Inflammatory macrophage treated with lipopolysaccharide for 4 hours (primary cell): ENCODE data around the gene ARSD.
"Not testable (repeated sequence)": the region's sequence is repeated elsewhere in the genome, so short reads cannot be mapped to it uniquely, and the experiment has no call there.

Experiments
- DNase-seq: peaks from one replicate; pipeline ENCODE4 v3.0.0-alpha.2; 2020

Gene ARSD

DNA sequence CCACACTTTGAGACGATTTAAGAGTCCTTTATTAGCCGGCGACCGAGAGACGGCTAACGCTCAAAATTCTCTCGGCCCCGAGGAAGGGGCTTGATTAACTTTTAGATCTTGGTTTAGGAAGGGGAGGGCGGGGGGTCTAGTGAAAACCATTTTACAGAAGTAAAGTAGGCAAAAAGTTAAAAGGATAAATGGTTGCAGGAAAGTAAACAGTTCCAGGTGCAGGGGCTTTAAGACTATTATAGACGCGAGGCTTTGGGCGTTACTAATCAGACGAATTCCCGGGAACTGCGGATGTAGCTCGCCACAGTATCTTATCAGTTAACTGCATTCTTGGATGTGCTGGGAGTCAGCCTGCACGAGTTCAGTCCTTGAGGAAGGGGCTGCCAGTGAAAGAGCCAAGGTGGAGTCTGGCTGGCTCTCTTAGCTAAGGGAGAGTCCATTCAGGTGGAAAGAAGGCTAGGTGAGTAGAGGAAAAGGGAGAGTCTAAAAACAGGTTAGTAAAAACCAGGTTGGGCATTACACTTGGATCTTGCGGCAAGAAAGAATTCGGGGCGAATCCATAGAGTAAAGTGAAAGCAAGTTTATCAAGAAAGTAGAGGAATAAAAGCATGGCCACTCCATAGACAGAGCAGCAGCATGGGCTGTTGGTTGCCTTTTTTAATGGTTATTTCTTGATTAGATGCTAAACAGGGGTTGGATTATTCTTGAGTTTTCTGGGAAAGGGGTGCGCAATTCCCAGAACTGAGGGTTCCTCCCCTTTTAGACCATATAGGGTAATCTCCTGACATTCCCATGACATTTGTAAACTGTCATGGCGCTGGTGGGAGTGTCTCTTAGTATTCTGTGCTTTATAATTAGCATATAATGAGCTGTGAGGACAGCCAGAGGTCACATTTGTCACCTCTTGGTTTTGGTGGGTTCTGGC is 38.3 kb downstream of the ARSD start:
- not testable (repeated sequence) for DNase-seq

DNA sequence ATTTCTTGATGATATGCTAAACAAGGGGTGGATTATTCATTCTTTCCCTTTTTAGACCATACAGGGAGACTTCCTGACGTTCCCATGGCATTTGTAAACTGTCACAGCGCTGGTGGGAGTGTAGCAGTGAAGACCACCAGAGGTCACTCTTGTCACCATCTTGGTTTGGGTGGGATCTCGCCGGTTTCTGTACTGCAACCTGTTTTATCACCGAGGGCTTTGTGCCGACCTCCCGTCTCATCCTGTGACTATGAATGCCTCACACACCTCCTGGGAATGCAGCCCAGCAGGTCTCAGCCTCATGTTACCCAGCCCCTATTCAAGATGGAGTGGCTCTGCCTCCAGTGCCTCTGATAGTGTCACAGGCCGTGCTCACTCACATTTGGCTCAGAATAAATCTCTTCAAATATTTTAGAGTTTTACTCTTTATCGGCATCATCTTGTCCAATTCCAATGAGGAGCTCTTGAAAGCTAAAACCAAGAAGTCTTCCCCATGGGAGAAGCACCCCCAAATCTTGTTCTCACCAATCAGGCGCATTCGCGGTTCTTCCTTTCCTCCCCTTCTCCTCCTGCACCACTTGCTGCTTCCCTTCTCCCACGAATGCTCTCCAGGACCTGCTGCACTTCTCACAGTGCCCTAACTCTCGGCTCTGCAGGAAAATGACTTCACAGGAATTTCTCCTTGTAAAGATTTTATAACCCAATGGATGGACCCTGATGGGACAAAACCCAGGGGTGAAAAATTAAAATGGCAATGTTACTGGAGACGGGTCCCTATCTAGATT is 39.2 kb downstream of the ARSD start:
- not testable (repeated sequence) for DNase-seq

DNA sequence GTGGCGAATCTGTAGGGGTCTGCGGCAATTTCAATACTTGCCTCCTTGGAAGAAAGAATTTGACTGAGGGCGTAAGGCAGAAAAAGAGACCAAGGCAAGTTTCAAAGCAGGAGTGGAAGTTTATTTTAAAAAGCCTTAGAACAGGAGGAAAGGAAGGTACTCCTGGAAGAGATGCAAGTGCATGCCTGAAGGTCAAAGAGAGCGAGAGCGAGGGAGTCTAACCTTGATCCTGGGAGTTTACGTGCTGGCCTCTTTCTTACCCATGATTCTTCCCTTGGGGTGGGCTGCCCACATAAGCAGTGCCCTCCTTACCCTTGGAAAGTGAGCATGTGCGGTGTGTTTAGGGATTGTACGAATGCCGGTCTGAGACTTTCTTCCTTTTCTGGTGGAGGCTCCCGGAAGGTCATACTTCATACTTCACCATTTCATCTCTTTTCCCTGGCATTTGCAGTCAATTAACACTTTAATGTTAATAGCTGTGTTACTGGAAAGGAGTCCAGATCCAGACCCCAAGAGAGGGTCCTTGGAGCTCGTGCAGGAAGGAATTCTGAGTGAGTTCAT is 40.0 kb downstream of the ARSD start:
- DNase-seq = no peak

DNA sequence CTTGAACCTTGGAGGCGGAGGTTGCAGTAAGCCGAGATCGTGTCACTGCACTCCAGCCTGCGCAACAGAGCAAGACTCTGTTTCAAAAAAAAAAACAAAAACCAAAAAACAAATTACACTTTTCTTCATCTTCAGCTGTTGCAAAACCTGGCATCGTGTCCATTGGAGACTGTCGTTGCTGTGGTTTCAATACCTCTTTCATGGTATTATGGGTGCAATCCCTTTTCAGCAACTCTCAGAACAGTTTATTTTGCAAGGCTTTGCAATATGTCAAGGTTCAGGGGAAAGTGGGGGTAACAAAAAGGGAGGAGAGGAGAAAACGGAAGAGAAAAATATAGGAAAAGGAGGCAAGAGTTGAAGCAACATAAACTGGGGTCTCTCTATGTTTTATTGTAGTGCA is 40.8 kb downstream of the ARSD start:
- DNase-seq = peak; percentile 73

DNA sequence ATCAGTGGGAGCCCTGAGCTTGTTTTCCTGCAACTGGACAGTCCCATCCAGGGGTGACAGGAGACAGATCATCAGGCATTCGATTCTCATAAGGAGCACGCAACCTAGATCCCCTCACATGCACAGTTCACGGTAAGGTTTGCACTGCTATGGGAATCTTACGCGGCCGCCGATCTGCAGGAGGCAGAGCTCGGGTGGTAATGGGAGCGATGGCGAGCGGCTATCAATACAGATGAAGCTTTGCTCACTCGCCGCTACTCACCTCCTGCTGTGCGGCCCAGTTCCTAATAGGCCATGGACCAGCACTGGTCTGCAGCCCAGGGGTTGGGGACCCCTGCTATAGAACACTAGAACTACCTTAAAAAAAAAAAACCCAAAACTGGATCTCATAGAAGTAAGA is 45.4 kb downstream of the ARSD start:
- no peak for DNase-seq

DNA sequence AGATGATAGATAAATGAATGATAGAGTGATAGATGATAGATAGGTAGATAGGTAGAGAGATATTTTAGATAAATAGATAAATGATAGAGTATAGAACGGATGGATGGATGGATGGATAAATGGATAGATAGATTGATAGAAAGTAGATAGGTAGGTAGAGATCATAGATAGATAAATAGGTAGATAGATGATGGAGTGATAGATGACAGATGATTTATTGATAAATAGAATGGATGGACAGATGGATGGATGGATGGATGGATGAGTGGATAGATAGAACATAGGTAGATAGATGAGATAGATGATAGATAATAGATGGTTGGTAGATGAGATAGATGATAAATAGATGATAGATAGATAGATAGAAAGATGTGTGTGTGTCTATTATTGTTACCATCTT is 49.5 kb downstream of the ARSD start:
- DNase-seq = no peak

DNA sequence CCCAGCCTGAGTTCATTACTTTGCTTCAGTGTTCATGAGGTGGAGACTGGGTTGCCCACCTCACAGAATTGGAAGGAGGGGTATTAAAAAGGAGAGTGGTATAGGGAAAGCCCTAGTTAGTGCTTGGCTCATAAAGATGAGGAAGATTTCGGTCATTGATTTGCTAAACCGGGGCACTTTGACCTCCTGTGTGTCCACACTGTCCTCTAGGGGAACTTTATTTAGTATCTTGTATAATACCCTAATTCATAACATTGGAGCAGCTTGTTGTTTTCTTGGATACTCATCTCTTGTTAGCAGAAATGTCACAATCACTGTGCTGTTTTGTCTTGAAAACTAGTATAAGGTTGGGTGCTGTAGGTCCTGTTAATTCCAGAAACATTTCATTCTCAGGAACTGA is 50.6 kb downstream of the ARSD start:
- DNase-seq = no peak

DNA sequence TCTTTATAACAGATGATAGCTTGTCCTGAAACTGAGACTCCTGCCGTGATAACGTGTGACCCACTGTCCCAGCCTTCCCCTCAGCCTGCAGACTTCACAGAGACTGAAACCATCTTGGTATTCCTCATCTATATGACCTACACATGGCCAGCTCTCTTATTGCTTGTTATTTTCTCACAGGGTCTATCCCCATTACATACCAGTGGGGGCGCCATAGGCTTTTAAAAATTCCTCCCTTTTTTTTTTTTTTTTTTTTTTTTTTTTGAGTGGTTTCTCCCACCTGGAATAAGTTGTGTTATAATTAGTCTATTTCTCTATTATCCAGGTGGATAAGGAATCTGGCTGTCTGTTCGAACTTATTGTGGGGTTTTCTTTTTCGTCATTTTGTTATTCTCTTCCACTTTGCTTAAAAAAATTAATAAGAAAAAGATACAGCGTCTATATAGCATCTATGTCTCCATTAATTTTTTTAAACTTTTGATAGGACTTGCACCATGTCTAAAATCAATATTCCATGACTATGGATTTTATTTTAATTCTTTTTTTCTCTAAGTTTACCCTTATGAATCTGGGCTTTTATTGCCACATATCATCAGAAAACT is 53.2 kb downstream of the ARSD start:
- peak; percentile 15 for DNase-seq

DNA sequence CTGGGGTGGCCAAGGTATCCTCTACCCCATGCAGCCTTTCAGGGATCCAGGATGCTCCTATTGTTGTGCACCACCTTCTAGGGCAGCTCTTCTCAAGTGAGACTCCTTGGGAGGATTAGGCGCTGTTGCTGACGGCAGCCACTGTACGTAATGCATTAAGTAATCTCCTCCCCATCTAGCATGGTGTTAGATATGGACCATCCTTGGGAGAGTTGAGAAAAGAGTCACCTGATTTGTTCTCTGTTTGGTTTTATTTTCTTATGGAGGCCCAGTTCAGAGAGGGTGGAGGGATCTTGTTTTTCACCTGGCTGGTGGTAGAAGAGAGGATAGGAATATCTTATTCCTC is 54.0 kb downstream of the ARSD start:
- no peak for DNase-seq

DNA sequence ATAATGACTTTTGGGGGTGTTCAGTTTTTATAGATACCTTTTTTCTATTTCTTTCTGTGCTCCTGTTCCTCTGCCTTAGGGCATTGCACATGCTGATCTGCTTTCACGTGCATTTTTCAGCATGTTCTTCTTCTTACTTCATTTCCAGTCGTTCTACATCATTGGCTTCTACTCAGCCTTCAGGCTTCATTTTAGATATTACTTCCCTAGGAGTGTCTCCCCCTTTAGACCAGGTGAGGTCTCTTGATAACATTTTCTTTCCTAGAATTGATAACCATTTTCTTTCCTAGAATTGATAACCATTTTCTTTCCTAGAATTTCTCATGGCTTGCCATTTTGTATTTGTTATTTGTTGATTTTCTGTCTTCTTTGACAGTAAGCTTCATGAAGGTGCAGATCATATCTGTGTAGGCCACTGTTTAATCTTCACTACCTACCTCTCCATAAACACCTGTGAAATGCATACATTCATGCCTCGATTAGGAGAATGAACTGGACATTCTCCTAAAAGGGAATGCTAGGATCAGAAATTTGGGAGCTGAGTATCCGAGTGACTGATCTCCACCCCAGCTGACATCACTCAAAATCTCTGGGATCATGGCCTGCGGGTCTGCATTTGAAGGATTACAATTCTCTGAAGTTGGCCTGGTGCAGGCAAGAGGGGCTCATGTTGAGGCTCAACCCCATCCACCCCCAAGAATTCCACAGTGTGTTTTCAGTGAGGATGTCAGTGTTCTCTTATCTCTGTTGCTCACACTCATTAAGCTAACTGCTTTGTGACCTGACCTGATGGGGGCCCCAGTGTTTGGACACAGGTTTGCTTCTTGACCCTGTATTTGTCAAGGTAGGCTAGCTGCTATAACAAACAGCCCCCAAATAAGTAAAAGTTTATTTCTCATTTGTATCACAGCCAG is 54.7 kb downstream of the ARSD start:
- DNase-seq = no peak

DNA sequence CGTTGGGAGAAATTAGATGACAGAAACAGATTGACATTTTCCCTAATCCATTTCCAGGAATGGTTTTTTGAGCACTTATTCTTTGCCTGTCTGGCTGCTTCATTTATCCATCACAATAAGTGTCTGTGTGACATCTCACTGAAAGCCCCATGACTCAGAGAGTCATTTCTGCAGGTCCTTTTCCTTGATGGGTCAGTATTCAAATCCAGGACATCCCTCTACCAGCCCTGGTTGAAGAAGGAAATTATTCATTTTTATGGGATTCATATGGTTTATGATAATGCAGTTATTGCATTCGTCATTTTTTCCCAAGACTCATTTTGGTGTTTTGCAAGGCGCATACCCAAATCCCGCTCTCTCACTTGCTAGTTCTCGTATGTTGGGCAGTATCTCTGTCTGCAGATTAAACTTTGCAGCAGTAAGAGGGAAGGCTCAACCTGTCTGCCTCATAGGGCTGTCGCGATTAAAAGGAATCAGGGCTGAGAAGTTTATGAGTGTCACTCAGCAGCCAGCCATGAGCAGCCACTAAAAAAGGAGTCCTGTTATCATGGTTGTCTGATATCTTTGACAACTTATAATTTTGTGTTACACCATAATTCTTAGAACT is 56.4 kb downstream of the ARSD start:
- no peak for DNase-seq

DNA sequence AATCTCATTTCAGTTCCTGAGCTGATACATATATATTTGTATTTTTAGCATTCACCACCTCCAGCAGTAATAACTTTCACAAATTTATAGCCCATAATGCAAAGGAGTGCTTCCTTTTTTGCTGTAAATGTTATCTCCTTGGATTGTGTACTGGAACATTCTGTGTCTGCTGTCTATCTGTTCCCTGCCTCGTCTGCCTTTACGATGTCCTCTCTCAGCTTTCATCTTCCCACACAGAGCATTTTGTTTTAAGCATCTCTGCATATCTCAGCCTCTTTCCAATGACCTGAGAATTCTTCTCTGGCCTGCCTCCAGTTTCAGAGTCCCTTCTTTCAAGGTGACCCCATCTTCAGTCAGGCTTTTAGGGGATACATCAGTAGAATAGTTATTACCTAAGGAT is 57.3 kb downstream of the ARSD start:
- no peak for DNase-seq

DNA sequence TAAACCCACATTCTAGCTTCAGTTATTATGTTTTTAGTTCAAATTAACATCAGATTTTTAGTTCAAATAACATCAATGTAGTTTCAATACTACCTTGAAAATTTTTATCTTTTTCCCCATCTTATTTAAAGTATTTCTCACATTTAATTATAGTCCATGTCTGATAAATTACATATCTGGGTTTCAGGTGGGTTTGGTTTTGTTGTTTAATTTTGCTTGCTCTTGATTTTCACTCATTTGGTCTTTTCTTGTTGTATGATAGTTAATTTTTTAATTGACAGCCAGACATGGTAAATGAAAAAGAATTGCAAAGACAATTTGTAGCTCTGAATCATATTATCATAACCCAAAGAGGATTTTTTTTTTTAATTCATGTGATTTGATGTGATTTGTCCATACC is 58.5 kb downstream of the ARSD start:
- no peak for DNase-seq

DNA sequence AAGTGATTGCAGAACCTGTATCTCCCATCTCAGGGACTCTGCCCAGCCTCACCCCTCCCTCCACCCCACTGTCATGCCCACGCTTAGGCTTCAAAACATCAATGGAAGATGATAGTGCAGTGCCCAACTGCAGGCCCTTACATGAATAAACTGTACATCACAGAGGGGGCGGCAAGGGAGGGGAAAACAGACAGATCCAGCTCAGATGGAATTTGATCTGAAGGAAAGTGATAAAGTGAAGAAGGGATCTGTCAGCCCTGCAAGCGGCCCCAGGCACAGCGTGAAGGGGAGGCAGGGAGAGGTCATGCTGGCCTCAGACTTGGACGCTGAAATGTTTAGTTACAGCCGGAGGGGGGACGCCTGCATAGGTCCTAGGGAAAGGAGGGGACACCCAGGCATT is 61.9 kb downstream of the ARSD start:
- DNase-seq = no peak

DNA sequence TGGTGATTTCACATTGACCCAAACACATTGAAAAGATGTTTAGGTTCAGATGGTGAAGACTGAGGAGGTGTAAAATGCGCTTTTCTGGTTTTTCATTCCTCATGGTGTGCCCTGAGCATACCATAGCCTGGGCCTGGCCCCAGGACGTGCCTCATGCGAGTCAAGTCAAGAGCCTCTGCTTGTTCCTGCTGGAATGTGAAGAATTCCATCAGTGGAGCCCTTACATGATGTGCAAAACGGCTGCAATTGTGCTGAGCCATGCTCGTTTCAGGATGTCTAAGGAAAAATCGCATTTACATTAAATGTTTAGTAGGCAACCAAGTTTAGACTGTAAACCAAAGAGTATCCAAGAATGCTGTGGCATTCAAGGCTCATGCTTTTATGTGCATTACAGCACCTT is 65.5 kb downstream of the ARSD start:
- no peak for DNase-seq

DNA sequence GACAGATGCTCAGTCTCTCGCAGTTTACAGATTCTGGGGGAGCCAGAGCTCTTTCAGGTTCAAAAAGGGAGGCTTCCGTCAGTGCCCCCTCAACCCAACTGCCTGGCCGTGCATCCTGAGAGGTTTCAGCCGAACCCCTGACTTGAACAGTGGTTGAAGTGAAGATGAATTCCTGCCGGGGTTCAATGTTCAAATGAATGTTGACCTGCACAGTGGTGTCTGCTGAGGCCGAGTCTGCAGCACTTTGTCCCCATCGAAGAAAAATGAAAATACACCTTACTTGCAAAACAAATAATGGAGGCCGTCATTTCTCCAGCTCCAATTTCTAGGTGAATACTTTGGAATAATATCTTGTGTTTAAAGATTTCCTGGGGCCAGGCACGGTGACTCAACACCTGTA is 66.7 kb downstream of the ARSD start:
- no peak for DNase-seq

DNA sequence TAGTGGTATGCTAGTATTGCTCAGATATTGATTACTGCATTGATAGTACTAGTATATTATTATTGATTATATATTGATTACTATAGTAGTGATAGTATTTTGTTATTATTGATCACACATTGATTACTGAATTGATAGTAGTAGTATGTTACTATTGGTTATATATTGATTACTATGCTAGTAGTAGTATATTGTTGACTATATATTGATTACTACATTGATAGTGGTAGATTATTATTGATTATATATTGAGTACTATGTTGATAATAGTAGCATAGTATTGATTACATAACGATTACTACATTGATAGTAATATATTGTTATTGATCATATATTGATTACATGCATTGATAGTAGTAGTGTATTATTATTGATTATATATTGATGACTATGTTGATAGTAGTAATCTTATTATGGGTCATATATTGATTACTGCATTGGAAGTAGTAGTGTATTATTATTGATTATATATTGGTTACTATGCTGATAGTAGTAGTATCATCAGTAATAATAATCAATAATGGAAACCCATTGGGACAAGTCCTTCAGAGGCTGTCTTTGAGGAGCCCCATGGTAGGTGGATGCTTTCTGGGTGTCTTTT is 69.8 kb downstream of the ARSD start:
- DNase-seq = no peak

DNA sequence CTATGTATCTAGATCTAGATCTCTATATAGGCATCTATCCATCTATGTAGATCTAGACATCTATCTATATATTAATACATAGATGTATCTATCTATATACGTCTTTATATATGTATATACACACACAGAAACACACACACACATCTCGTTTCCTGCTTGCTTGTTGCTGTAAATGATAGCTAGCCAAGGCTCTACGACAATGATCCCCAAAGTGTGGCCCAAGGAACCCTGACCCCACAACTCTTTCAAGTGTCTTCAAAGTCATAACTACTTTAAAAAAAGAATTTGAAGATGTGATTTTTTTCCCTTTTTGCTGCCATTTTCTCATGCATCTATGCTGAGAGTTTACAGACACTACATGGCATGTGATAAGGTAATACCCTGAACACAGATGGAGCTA is 71.6 kb downstream of the ARSD start:
- DNase-seq = no peak

DNA sequence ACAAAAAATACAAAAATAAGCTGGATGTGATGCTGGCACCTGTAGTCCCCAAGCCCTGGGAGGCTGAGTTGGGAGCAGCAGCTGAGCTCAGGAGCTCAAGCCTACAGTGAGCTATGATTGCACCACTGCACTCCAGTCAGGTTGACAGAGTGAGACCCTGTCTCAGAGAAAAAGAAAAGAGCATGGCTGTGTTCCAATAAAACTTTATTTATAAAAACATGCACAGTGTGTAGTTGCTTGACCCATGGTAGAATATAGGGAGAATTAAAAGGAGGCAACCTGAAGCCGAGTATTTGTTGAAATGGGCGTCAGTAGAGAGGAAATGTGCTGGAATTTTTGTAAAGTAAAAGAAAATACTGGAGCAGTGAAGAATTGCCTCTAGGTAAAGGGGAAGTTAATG is 73.4 kb downstream of the ARSD start:
- no peak for DNase-seq

DNA sequence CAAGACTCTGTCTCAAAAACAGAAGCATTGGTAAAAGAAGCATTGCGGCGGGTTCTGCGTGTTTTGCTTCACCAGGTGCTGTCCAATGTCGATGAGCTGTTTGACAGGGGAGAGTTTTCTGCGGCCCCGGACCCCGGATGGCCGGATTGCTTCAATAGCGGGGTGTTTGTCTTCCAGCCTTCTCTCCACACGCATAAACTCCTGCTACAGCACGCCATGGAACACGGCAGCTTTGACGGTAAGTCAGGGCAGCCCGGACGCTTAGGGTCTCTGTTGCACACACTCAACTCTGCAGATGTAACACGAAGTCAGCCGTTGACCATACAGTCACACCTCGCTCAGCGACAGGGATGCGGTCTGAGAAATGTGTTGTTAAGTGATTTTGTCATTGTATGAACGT is 74.2 kb downstream of the ARSD start:
- DNase-seq = no peak
